Measurements from ENCODE around the gene SHISA9.

Gene SHISA9

GRCh38 chr16:12927591-12927990, 26.2 kb downstream of the SHISA9 start:
- Histone ChIP-seq H4K12ac (ENCODE audit: low read depth, low read length) (no peak overlapping the region), H3K4ac (ENCODE audit: low read depth, low read length) (no peak overlapping the region), H3K27ac (ENCODE audit: low read depth, low read length) (no peak overlapping the region), H3K27me3 (ENCODE audit: insufficient read depth, low read length) (no peaks in the 10 kb centered on the region), H3K9me3 (ENCODE audit: insufficient read depth, low read depth, low read length) (no peaks in the 10 kb centered on the region), H4K8ac (ENCODE audit: low read depth, low read length) (no peak overlapping the region), H2AK5ac (ENCODE audit: low read length) (no peak overlapping the region), H2BK120ac (ENCODE audit: insufficient read depth, low read length, poor library complexity) (no peak overlapping the region), H3K4me1 (ENCODE audit: control insufficient read depth in 1 of 2, insufficient read depth in 2 of 2, low read length in 2 of 2) (no peaks in the 10 kb centered on the region), H3K36me3 (ENCODE audit: control insufficient read depth in 1 of 2, insufficient read depth in 2 of 2, low read length in 2 of 2) (no peaks in the 10 kb centered on the region), H2AFZ (ENCODE audit: insufficient read depth, low read length, poor library complexity) (no peak overlapping the region), H2BK12ac (ENCODE audit: low read length) (no peak overlapping the region), H3K9ac (ENCODE audit: low read length) (no peak overlapping the region), H3K14ac (ENCODE audit: low read length) (no peak overlapping the region), H3K79me1 (ENCODE audit: low read length) (no peaks in the 10 kb centered on the region), H3K23ac (ENCODE audit: low read length) (no peak overlapping the region), H2BK5ac (ENCODE audit: low read depth, low read length, poor library complexity) (no peak overlapping the region), H3K18ac (ENCODE audit: low read length) (no peak overlapping the region), H3K79me2 (ENCODE audit: control insufficient read depth, insufficient read depth, low read length, poor library complexity) (no peaks in the 10 kb centered on the region), H3K4me2 (ENCODE audit: low read length) (no peak overlapping the region), H3K4me3 (ENCODE audit: low read depth, low read length) (no peak overlapping the region), H4K91ac (ENCODE audit: low read depth, low read length) (no peak overlapping the region)
- no peak for DNase-seq
- WGBS (ENCODE audit: extremely low coverage, insufficient coverage, insufficient read length), result no CpG with 5 or more reads among the region's 3 CpGs

- Histone ChIP-seq H4K91ac (ENCODE audit: low read depth, low read length) (no peak overlapping the region), H2AK5ac (ENCODE audit: low read length) (no peak overlapping the region), H3K18ac (ENCODE audit: low read length) (no peak overlapping the region), H4K8ac (ENCODE audit: low read depth, low read length) (no peak overlapping the region), H2AFZ (ENCODE audit: insufficient read depth, low read length, poor library complexity) (no peak overlapping the region), H3K27me3 (ENCODE audit: insufficient read depth, low read length) (no peaks in the 10 kb centered on the region), H3K9ac (ENCODE audit: low read length) (no peak overlapping the region), H3K4me2 (ENCODE audit: low read length) (no peak overlapping the region), H3K23ac (ENCODE audit: low read length) (no peak overlapping the region), H4K12ac (ENCODE audit: low read depth, low read length) (no peak overlapping the region), H3K36me3 (ENCODE audit: control insufficient read depth in 1 of 2, insufficient read depth in 2 of 2, low read length in 2 of 2) (no peaks in the 10 kb centered on the region), H3K4ac (ENCODE audit: low read depth, low read length) (no peak overlapping the region), H2BK120ac (ENCODE audit: insufficient read depth, low read length, poor library complexity) (no peak overlapping the region), H3K14ac (ENCODE audit: low read length) (no peak overlapping the region), H3K27ac (ENCODE audit: low read depth, low read length) (no peak overlapping the region), H2BK5ac (ENCODE audit: low read depth, low read length, poor library complexity) (no peak overlapping the region), H3K9me3 (ENCODE audit: insufficient read depth, low read depth, low read length) (no peaks in the 10 kb centered on the region), H3K79me2 (ENCODE audit: control insufficient read depth, insufficient read depth, low read length, poor library complexity) (no peaks in the 10 kb centered on the region), H3K4me3 (ENCODE audit: low read depth, low read length) (no peak overlapping the region), H2BK12ac (ENCODE audit: low read length) (no peak overlapping the region), H3K79me1 (ENCODE audit: low read length) (no peaks in the 10 kb centered on the region), H3K4me1 (ENCODE audit: control insufficient read depth in 1 of 2, insufficient read depth in 2 of 2, low read length in 2 of 2) (no peaks in the 10 kb centered on the region)
- no CpG with 5 or more reads among the region's 4 CpGs for WGBS (ENCODE audit: extremely low coverage, insufficient coverage, insufficient read length)
- DNase-seq, result no peak
These were observed 29.5 kb downstream of the SHISA9 start for GRCh38 chr16:12930881-12931280.

DNA sequence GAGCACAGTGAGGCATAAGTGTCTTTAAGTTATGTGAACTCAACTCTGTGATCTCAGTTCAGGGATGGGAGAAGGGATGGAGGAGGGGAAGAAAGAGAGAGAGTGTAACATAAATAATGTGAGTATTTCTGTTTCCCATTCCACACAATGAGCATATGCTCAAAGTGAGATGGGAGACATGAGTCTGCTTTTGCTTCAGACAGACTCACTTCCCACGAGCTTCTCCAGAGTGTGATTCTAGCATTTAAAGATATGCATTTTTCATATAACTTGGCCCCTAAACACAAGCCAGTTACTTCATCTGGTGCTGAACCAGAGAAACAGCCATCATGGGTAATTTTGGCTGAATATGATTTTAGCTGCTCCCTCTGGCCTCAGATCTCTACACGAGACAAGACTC, 35.0 kb downstream of the SHISA9 start:
- no peak overlapping the region for H3K4ac ChIP-seq (ENCODE audit: low read depth, low read length)
- H3K79me1 ChIP-seq (ENCODE audit: low read length), result no peaks in the 10 kb centered on the region
- no peaks in the 10 kb centered on the region for H3K36me3 ChIP-seq (ENCODE audit: control insufficient read depth in 1 of 2, insufficient read depth in 2 of 2, low read length in 2 of 2)
- no peak overlapping the region for H2BK120ac ChIP-seq (ENCODE audit: insufficient read depth, low read length, poor library complexity)
- H3K14ac ChIP-seq (ENCODE audit: low read length), result no peak overlapping the region
- no peak overlapping the region for H2BK12ac ChIP-seq (ENCODE audit: low read length)
- no peak overlapping the region for H3K18ac ChIP-seq (ENCODE audit: low read length)
- no peak overlapping the region for H4K8ac ChIP-seq (ENCODE audit: low read depth, low read length)
- H3K79me2 ChIP-seq (ENCODE audit: control insufficient read depth, insufficient read depth, low read length, poor library complexity), result no peaks in the 10 kb centered on the region
- no peak overlapping the region for H2AK5ac ChIP-seq (ENCODE audit: low read length)
- H3K4me1 ChIP-seq (ENCODE audit: control insufficient read depth in 1 of 2, insufficient read depth in 2 of 2, low read length in 2 of 2), result no peaks in the 10 kb centered on the region
- H3K9me3 ChIP-seq (ENCODE audit: insufficient read depth, low read depth, low read length), result no peaks in the 10 kb centered on the region
- H3K23ac ChIP-seq (ENCODE audit: low read length), result no peak overlapping the region
- no peaks in the 10 kb centered on the region for H3K27me3 ChIP-seq (ENCODE audit: insufficient read depth, low read length)
- no peak overlapping the region for H3K9ac ChIP-seq (ENCODE audit: low read length)
- no peak overlapping the region for H3K4me3 ChIP-seq (ENCODE audit: low read depth, low read length)
- H3K4me2 ChIP-seq (ENCODE audit: low read length), result no peak overlapping the region
- DNase-seq, result no peak
- no CpG with 5 or more reads among the region's 2 CpGs for WGBS (ENCODE audit: extremely low coverage, insufficient coverage, insufficient read length)
- H2AFZ ChIP-seq (ENCODE audit: insufficient read depth, low read length, poor library complexity), result no peak overlapping the region
- H2BK5ac ChIP-seq (ENCODE audit: low read depth, low read length, poor library complexity), result no peak overlapping the region
- H4K12ac ChIP-seq (ENCODE audit: low read depth, low read length), result no peak overlapping the region
- H4K91ac ChIP-seq (ENCODE audit: low read depth, low read length), result no peak overlapping the region
- no peak overlapping the region for H3K27ac ChIP-seq (ENCODE audit: low read depth, low read length)

GRCh38 chr16:12941896-12942295, 40.5 kb downstream of the SHISA9 start:
- DNase-seq, result no peak
- Histone ChIP-seq H4K12ac (ENCODE audit: low read depth, low read length) (no peak overlapping the region), H4K8ac (ENCODE audit: low read depth, low read length) (no peak overlapping the region), H3K79me2 (ENCODE audit: control insufficient read depth, insufficient read depth, low read length, poor library complexity) (no peaks in the 10 kb centered on the region), H2AFZ (ENCODE audit: insufficient read depth, low read length, poor library complexity) (no peak overlapping the region), H3K4me2 (ENCODE audit: low read length) (no peak overlapping the region), H4K91ac (ENCODE audit: low read depth, low read length) (no peak overlapping the region), H3K4me1 (ENCODE audit: control insufficient read depth in 1 of 2, insufficient read depth in 2 of 2, low read length in 2 of 2) (no peaks in the 10 kb centered on the region), H2BK120ac (ENCODE audit: insufficient read depth, low read length, poor library complexity) (no peak overlapping the region), H2BK5ac (ENCODE audit: low read depth, low read length, poor library complexity) (no peak overlapping the region), H3K36me3 (ENCODE audit: control insufficient read depth in 1 of 2, insufficient read depth in 2 of 2, low read length in 2 of 2) (no peaks in the 10 kb centered on the region), H3K27me3 (ENCODE audit: insufficient read depth, low read length) (no peaks in the 10 kb centered on the region), H3K4me3 (ENCODE audit: low read depth, low read length) (no peak overlapping the region), H3K23ac (ENCODE audit: low read length) (no peak overlapping the region), H3K27ac (ENCODE audit: low read depth, low read length) (no peak overlapping the region), H2BK12ac (ENCODE audit: low read length) (no peak overlapping the region), H3K18ac (ENCODE audit: low read length) (no peak overlapping the region), H3K79me1 (ENCODE audit: low read length) (no peaks in the 10 kb centered on the region), H3K14ac (ENCODE audit: low read length) (no peak overlapping the region), H3K9me3 (ENCODE audit: insufficient read depth, low read depth, low read length) (no peaks in the 10 kb centered on the region), H3K9ac (ENCODE audit: low read length) (no peak overlapping the region), H2AK5ac (ENCODE audit: low read length) (no peak overlapping the region), H3K4ac (ENCODE audit: low read depth, low read length) (no peak overlapping the region)
- WGBS (ENCODE audit: extremely low coverage, insufficient coverage, insufficient read length), result no CpG with 5 or more reads among the region's 3 CpGs

Measured in trophoblast cell (in vitro differentiated cells and primary cell).